Measurements from ENCODE around the gene PLD1. TPM values are rescaled to one million over a fixed set of nuclear protein-coding genes. Genes with fewer than 3 reads are reported as not detected.

Gene PLD1
- total RNA-seq, 1 donor from 2014 or later: 0.21 TPM

- H2AFZ ChIP-seq (replicated peaks): no peak overlapping the region
- no peak for DNase-seq (ENCODE audit: low spot score)
- H3F3A ChIP-seq (ENCODE audit: low read depth): no peaks in the 10 kb centered on the region
- H3K4me2 ChIP-seq: no peak overlapping the region
- Mint-ChIP-seq H3K27ac (no peak overlapping the region), H3K4me3 (no peak overlapping the region), H3K27me3 (ENCODE audit: insufficient read depth, low read depth) (no peaks in the 10 kb centered on the region), H3K4me1 (no peaks in the 10 kb centered on the region), H3K36me3 (no peaks in the 10 kb centered on the region), H3K9me3 (no peaks in the 10 kb centered on the region)
- no peak overlapping the region for H3K27ac ChIP-seq
- no peaks in the 10 kb centered on the region for H3K9me3 ChIP-seq (ENCODE audit: low read depth)
- no peak overlapping the region for H3K4me3 ChIP-seq
- no peaks in the 10 kb centered on the region for H3K79me2 ChIP-seq (ENCODE audit: low read depth)
- H3K9ac ChIP-seq: no peak overlapping the region
- H3K4me1 ChIP-seq: no peaks in the 10 kb centered on the region
- no peaks in the 10 kb centered on the region for H4K20me1 ChIP-seq (ENCODE audit: low read depth)
- H3K36me3 ChIP-seq: no peaks in the 10 kb centered on the region
- no peak for TF ChIP-seq EZH2 (IDR thresholded peaks at IDR 0.05)
- TF ChIP-seq, protein P1, sequence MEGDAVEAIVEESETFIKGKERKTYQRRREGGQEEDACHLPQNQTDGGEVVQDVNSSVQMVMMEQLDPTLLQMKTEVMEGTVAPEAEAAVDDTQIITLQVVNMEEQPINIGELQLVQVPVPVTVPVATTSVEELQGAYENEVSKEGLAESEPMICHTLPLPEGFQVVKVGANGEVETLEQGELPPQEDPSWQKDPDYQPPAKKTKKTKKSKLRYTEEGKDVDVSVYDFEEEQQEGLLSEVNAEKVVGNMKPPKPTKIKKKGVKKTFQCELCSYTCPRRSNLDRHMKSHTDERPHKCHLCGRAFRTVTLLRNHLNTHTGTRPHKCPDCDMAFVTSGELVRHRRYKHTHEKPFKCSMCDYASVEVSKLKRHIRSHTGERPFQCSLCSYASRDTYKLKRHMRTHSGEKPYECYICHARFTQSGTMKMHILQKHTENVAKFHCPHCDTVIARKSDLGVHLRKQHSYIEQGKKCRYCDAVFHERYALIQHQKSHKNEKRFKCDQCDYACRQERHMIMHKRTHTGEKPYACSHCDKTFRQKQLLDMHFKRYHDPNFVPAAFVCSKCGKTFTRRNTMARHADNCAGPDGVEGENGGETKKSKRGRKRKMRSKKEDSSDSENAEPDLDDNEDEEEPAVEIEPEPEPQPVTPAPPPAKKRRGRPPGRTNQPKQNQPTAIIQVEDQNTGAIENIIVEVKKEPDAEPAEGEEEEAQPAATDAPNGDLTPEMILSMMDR (IDR thresholded peaks at IDR 0.05): no peak
- no peak for TF ChIP-seq EZH2phosphoT487 (IDR thresholded peaks at IDR 0.05)
- H3K27me3 ChIP-seq: no peaks in the 10 kb centered on the region
These were observed 205.9 kb downstream of the PLD1 start for GRCh38 chr3:171604370-171604769.

DNA sequence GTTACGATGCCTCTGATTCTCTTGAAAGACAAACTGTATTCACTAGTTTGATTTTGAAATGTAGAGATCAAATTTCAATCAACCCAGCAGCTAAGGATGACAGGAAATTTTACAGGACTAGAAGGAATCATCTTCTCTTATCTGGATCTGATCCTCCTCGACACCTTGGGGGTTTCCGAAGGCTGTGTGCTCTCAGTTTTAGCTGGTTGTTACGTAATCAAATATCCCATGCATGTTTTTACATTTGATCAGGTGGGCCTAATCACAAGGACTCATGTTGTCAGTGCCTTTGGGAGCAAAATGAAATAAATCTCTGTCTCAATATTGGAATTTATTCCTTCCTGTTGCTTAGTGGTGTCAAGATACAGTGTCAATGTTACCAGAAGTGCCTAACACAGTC lies 208.2 kb downstream of the PLD1 start:
- no peaks in the 10 kb centered on the region for H3K9me3 Mint-ChIP-seq
- Histone ChIP-seq H3K4me3 (no peak overlapping the region), H3K27me3 (no peaks in the 10 kb centered on the region), H3K9ac (no peak overlapping the region), H3K4me2 (no peak overlapping the region), H3F3A (ENCODE audit: low read depth) (no peaks in the 10 kb centered on the region), H2AFZ (replicated peaks) (no peak overlapping the region), H3K36me3 (no peaks in the 10 kb centered on the region), H4K20me1 (ENCODE audit: low read depth) (no peaks in the 10 kb centered on the region), H3K79me2 (ENCODE audit: low read depth) (no peaks in the 10 kb centered on the region), H3K9me3 (ENCODE audit: low read depth) (no peaks in the 10 kb centered on the region), H3K27ac (no peak overlapping the region), H3K4me1 (no peaks in the 10 kb centered on the region)
- H3K4me1 Mint-ChIP-seq: no peaks in the 10 kb centered on the region
- H3K27ac Mint-ChIP-seq: no peak overlapping the region
- H3K4me3 Mint-ChIP-seq: no peak overlapping the region
- DNase-seq (ENCODE audit: low spot score): no peak
- H3K36me3 Mint-ChIP-seq: no peaks in the 10 kb centered on the region
- no peaks in the 10 kb centered on the region for H3K27me3 Mint-ChIP-seq (ENCODE audit: insufficient read depth, low read depth)
- TF ChIP-seq EZH2 (IDR thresholded peaks at IDR 0.05) (no peak), EZH2phosphoT487 (IDR thresholded peaks at IDR 0.05) (no peak)
- TF ChIP-seq, protein P1 (IDR thresholded peaks at IDR 0.05): no peak

DNA sequence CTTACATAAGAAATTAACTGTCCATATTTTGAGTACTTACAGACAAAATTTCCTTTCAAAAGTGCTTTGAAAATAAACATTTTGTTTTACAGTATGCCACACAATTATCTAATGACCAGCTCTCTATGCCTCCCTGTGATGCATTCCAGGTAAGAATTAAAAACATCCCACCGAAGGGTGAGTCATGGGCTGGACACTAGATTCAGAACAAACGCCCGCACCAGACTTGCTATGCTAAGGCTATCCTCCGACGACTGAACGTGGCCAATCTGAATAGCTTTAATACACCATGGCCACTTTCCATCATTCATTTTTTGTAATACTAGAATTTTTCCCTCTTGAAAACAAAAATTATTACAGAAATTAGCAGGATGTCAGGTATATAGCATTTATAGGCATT lies 210.3 kb downstream of the PLD1 start:
- no peak overlapping the region for H3K9ac ChIP-seq
- no peak overlapping the region for H2AFZ ChIP-seq (replicated peaks)
- no peak overlapping the region for H3K4me2 ChIP-seq
- H3K4me3 ChIP-seq: no peak overlapping the region
- peaks cover under 1% of the 10 kb centered on the region for H3K4me1 ChIP-seq
- Mint-ChIP-seq H3K27me3 (ENCODE audit: insufficient read depth, low read depth) (no peaks in the 10 kb centered on the region), H3K36me3 (no peaks in the 10 kb centered on the region), H3K27ac (no peak overlapping the region), H3K4me3 (no peak overlapping the region), H3K4me1 (peaks cover 4% of the 10 kb centered on the region), H3K9me3 (no peaks in the 10 kb centered on the region)
- H3F3A ChIP-seq (ENCODE audit: low read depth): no peaks in the 10 kb centered on the region
- TF ChIP-seq EZH2phosphoT487 (IDR thresholded peaks at IDR 0.05) (no peak), EZH2 (IDR thresholded peaks at IDR 0.05) (no peak)
- TF ChIP-seq, protein P1 (IDR thresholded peaks at IDR 0.05): no peak
- no peaks in the 10 kb centered on the region for H3K79me2 ChIP-seq (ENCODE audit: low read depth)
- H3K9me3 ChIP-seq (ENCODE audit: low read depth): no peaks in the 10 kb centered on the region
- H3K27ac ChIP-seq: no peak overlapping the region
- DNase-seq (ENCODE audit: low spot score): no peak
- no peaks in the 10 kb centered on the region for H4K20me1 ChIP-seq (ENCODE audit: low read depth)
- H3K36me3 ChIP-seq: no peaks in the 10 kb centered on the region
- no peaks in the 10 kb centered on the region for H3K27me3 ChIP-seq
